ENCODE results near the gene ZFYVE19.

ZFYVE19 gene

DNA sequence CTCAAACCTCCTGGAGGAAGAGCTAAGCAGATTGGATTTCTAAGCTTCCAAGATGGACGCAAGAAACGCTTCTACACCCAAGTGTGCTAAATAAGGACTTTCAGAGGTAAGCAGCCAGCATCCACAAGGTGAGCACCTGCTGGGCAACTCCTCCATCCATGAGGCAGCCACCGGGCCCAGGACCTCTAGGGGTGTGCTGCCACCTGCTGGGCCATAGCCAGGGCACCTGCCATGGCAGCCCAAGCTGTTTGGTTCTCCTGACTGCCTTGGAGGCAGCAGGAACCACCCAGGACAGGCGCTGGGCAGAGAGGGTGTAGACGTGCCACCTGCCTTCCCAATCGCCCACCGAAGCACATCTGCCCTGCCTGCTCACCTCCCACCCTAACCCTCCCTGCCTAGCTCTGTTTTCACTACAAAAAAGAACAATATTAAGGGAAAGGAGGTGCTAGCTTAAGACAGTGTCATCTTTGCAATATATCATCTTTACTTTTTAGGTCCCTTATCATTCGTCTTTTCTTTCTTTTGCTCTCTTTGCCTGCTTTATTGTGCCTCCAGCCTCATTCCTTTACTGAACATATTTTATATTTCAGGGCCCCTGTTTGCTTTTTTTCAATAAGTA, 24.2 kb upstream of the ZFYVE19 start:
- TF ChIP-seq, protein P1, sequence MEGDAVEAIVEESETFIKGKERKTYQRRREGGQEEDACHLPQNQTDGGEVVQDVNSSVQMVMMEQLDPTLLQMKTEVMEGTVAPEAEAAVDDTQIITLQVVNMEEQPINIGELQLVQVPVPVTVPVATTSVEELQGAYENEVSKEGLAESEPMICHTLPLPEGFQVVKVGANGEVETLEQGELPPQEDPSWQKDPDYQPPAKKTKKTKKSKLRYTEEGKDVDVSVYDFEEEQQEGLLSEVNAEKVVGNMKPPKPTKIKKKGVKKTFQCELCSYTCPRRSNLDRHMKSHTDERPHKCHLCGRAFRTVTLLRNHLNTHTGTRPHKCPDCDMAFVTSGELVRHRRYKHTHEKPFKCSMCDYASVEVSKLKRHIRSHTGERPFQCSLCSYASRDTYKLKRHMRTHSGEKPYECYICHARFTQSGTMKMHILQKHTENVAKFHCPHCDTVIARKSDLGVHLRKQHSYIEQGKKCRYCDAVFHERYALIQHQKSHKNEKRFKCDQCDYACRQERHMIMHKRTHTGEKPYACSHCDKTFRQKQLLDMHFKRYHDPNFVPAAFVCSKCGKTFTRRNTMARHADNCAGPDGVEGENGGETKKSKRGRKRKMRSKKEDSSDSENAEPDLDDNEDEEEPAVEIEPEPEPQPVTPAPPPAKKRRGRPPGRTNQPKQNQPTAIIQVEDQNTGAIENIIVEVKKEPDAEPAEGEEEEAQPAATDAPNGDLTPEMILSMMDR (IDR thresholded peaks at IDR 0.05; ENCODE audit: low read depth, low read length) = no peak
- no peak overlapping the region for H3K4me3 ChIP-seq (ENCODE audit: low read depth, low read length)

DNA sequence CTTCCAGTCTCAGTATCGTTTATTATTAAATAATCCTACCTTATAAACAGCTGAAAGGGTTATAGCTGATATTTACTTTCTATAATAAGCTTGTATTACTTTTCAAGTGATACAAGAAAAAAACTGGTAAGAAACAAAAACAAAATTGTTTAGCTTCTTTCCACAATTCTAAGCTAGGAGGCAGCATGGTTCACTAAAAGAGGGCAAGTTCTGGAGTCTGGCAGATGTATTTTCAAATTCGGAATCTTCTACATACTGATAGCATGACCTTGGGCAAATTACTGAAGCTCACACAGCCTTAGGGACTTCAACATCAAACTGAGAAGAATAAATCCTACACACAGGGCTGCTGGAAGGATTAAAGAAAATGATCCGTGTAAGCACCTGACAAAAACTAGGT, 21.7 kb upstream of the ZFYVE19 start:
- TF ChIP-seq, protein P1 (IDR thresholded peaks at IDR 0.05; ENCODE audit: low read depth, low read length) = no peak
- no peak overlapping the region for H3K4me3 ChIP-seq (ENCODE audit: low read depth, low read length)

DNA sequence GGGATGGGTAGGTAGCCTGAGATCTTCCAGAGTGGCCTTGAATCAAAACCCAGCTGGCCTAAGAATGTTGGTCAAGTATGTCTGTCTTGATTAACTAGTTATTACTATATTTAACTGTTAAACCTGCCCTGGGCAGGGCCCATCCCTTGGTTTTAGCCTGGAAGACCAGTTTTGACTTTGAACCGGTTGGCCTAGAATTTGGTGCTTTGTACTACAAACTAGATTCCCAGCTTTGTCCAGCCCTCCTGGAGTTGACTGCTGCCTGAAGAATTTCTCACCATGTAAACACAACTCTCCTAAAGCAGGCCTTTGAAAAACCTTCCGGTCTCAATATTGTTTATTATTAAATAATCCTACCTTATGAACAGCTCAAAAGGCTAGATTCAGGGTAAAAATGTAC, 21.1 kb upstream of the ZFYVE19 start:
- TF ChIP-seq, protein P1 (IDR thresholded peaks at IDR 0.05; ENCODE audit: low read depth, low read length) = no peak
- no peak overlapping the region for H3K4me3 ChIP-seq (ENCODE audit: low read depth, low read length)

DNA sequence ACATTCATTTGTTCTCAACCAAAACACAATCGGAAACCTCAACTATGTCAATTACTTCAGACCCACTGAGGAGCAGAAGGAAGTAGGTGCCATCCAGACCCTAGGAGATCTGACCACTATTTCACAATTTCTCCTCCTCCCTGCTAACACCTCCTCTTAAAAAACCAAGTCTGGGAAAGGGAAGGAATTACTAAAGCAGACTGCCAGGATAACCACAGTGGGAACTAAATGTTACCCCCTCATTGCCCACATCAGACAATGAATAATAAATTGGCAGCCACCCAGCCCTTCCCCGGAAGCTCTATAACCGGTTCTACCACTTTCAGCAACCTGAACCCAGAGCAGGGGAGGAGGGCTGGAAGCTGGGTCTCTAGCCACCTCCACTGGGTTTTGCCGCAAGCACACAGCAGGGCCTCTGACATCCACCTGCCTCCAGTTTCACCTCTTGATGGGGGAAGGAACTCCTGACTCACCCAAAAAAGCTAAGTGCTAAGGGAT, 19.5 kb upstream of the ZFYVE19 start:
- H3K4me3 ChIP-seq (ENCODE audit: low read depth, low read length) = no peak overlapping the region
- TF ChIP-seq, protein P1 (IDR thresholded peaks at IDR 0.05; ENCODE audit: low read depth, low read length) = no peak

DNA sequence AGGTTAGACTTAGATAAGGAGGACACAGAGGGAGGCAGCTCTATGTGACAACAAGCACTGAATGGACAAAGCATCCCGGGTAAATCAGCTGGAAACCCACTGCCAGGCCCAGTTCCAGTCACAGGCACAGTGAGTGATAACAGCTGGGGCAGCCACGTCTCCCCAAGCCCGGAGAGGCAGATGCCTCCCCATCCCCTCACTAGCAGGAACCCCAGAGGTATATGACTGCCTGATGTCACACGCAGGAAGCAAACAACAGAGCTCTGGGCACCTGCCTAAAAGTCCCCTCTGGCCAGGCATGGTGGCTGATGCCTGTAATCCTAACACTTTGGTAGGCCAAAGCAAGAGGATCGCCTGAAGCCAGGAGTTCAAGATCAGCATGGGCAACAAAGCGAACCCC, 18.9 kb upstream of the ZFYVE19 start:
- H3K4me3 ChIP-seq (ENCODE audit: low read depth, low read length) = no peak overlapping the region
- TF ChIP-seq, protein P1 (IDR thresholded peaks at IDR 0.05; ENCODE audit: low read depth, low read length) = no peak

DNA sequence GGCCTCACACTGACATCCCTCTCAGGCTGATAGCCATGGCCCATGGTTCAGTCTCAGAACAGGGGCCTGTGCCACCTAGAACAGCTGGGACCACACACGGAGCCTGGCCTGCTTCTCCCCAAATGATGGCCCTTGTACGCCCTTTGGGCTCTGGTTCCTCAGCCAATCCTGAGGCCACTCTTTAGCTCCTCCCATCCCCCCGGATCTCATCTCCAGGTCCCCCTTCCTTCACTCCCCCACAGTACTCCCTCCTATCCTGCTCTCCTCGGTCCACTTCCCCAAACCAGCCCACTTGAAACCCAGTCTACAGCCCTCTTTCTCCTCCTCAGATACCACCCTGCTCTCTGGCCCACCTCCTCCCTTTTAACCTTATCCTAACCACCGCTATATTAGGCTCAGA, 17.8 kb upstream of the ZFYVE19 start:
- no peak overlapping the region for H3K4me3 ChIP-seq (ENCODE audit: low read depth, low read length)
- TF ChIP-seq, protein P1 (IDR thresholded peaks at IDR 0.05; ENCODE audit: low read depth, low read length) = no peak

DNA sequence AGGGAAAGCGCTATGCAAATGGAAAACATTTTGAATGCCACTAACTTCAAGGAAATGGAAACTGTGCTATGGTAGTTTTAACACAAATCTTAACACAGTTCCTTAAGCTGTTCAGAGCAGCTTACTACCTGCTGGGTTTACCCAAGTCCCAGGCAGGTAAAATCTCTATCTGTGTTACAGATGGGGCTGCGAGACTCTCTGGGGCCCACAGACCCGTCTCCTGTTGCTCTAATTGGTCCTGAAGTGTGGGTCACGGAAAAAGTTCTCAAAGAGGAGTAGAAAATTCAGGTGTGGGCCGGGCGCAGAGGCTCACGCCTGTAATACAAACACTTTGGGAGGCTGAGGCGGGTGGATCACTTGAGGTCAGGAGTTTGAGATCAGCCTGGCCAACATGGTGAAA, 16.9 kb upstream of the ZFYVE19 start:
- TF ChIP-seq, protein P1 (IDR thresholded peaks at IDR 0.05; ENCODE audit: low read depth, low read length) = no peak
- no peak overlapping the region for H3K4me3 ChIP-seq (ENCODE audit: low read depth, low read length)
